Endothelial cell of umbilical vein (primary cell): ENCODE data around the gene WDR90. TPM values are rescaled to one million over a fixed set of nuclear protein-coding genes. Genes with fewer than 3 reads are reported as not detected.

Experiments used
- BruUV-seq: library from RNA; stranded (reverse); fragments of 400-500 nt; replicated peaks from 2 replicates; lab custom pipeline; 2021; lab: Mats Ljungman, UMichigan
- CTCF ChIA-PET: fragments of 300-600, 350-600 bp; sonication (Branson Sonifier 250); formaldehyde crosslinking; loops from one replicate; lab custom pipeline; 2021; ENCODE audit warnings: antibody characterized with exemption, inconsistent platforms; lab: Charles Lee
- POLR2A ChIA-PET: fragments of 300-600, 350-600 bp; sonication (Branson Sonifier 250); formaldehyde crosslinking; loops from one replicate; lab custom pipeline; 2021; ENCODE audit warnings: antibody characterized with exemption, inconsistent platforms; lab: Charles Lee
- DNase-seq: peaks from one replicate; pipeline ENCODE4 v3.0.0-alpha.2; 2011; ENCODE audit warnings: low read depth, low spot score
- FAIRE-seq: peaks from 2 replicates; lab custom pipeline; 2011; peaks lifted over from hg19 to GRCh38; lab: Jason Lieb, UNC
- H2AFZ ChIP-seq: 2 replicates; pipeline ENCODE4 v1.6.0; 2012; ENCODE audit warnings: low read depth, low read length, control low read depth, inconsistent platforms
- H3K27ac ChIP-seq: 2 replicates; pipeline ENCODE4 v1.5.1; 2011; ENCODE audit warnings: low read depth, mild to moderate bottlenecking, control low read depth, low read length, moderate library complexity; ENCODE audit not compliant: insufficient read depth
- H3K27me3 ChIP-seq, 2 experiments: 2 replicates each; pipeline versions ENCODE4 v1.6.0 to v1.6.1; 2011; ENCODE audit warnings: low read length in 2 of 2, mixed read lengths in 1 of 2; ENCODE audit not compliant: control insufficient read depth in 2 of 2, insufficient read depth in 2 of 2
- H3K36me3 ChIP-seq, 2 experiments: 2 replicates in 1 of 2; 3 replicates in 1 of 2; pipeline ENCODE4 v1.5.1; 2011; ENCODE audit warnings: low read length in 2 of 2, mild to moderate bottlenecking in 1 of 2, moderate library complexity in 1 of 2; ENCODE audit not compliant: control insufficient read depth in 2 of 2, insufficient read depth in 2 of 2; ENCODE audit errors: extremely low read depth in 1 of 2
- H3K4me1 ChIP-seq: 3 replicates; pipeline ENCODE4 v1.5.1; 2011; ENCODE audit warnings: mild to moderate bottlenecking, low read length; ENCODE audit not compliant: control insufficient read depth, insufficient read depth; ENCODE audit errors: extremely low read depth
- H3K4me2 ChIP-seq: 2 replicates; pipeline ENCODE4 v1.6.1; 2011; ENCODE audit warnings: low read length, control low read depth, mixed read lengths; ENCODE audit not compliant: insufficient read depth
- H3K4me3 ChIP-seq, 3 experiments: fragments of 200-600 bp in 1 of 3; sonication (generic), shearing (Covaris generic) in 1 of 3; replicated peaks in 1 of 3; 2 replicates each; pipeline ENCODE4 v1.5.1; 2011 to 2016; ENCODE audit warnings: control low read depth in 3 of 3, low read length in 3 of 3, mild to moderate bottlenecking in 2 of 3, inconsistent platforms in 1 of 3, low read depth in 1 of 3, moderate library complexity in 1 of 3; ENCODE audit not compliant: insufficient read depth in 1 of 3
- H3K79me2 ChIP-seq: 2 replicates; pipeline ENCODE4 v1.6.0; 2012; ENCODE audit warnings: low read length, inconsistent platforms; ENCODE audit not compliant: control insufficient read depth, insufficient read depth
- H3K9ac ChIP-seq: replicated peaks from 2 replicates; pipeline ENCODE3; 2011; ENCODE audit warnings: low read length, control low read depth; ENCODE audit not compliant: insufficient read depth; ENCODE audit errors: extremely low read depth
- H3K9me1 ChIP-seq: replicated peaks from 3 replicates; pipeline ENCODE4 v1.6.0; 2011; ENCODE audit warnings: mild to moderate bottlenecking, low read length; ENCODE audit not compliant: control insufficient read depth, insufficient read depth; ENCODE audit errors: extremely low read depth
- H3K9me3 ChIP-seq: replicated peaks from 2 replicates; pipeline ENCODE4 v1.5.1; 2012; ENCODE audit warnings: low read length, inconsistent platforms; ENCODE audit not compliant: control insufficient read depth, insufficient read depth
- H4K20me1 ChIP-seq: replicated peaks from 2 replicates; pipeline ENCODE3; 2011; ENCODE audit warnings: mild to moderate bottlenecking, low read length; ENCODE audit not compliant: control insufficient read depth, insufficient read depth; ENCODE audit errors: extremely low read depth
- CTCF ChIP-seq, 2 donors: IDR thresholded peaks; 1 replicate in 1 of 2; 2 replicates in 1 of 2; pipeline ENCODE4 v1.5.1; 2011; ENCODE audit warnings: low read length in 2 of 2, mild to moderate bottlenecking in 2 of 2, moderate library complexity in 2 of 2, control low read depth in 1 of 2, inconsistent platforms in 1 of 2, low read depth in 1 of 2; ENCODE audit not compliant: insufficient read depth in 1 of 2; ENCODE audit errors: extremely low read depth in 1 of 2
- EZH2 ChIP-seq: IDR thresholded peaks from 2 replicates; pipeline ENCODE4 v1.6.1; 2012; ENCODE audit warnings: borderline replicate concordance, low read depth, mild to moderate bottlenecking, moderate library complexity, low read length, inconsistent platforms; ENCODE audit not compliant: severe bottlenecking
- FOS ChIP-seq: IDR thresholded peaks from 2 replicates; pipeline ENCODE4 v1.6.1; 2011; ENCODE audit warnings: mild to moderate bottlenecking, low read length, moderate library complexity, borderline replicate concordance; ENCODE audit not compliant: insufficient read depth
- GATA2 ChIP-seq: IDR thresholded peaks from 2 replicates; pipeline ENCODE4 v1.7.0; 2011; ENCODE audit warnings: low read depth, mild to moderate bottlenecking, moderate library complexity, mixed read lengths, low read length; ENCODE audit not compliant: insufficient read length, insufficient read depth
- JUN ChIP-seq: IDR thresholded peaks from 2 replicates; pipeline ENCODE4 v1.6.1; 2011; ENCODE audit warnings: borderline replicate concordance, low read depth; ENCODE audit not compliant: insufficient read length, insufficient read depth
- MAX ChIP-seq: IDR thresholded peaks from 2 replicates; pipeline ENCODE4 v1.6.1; 2011; ENCODE audit not compliant: insufficient read depth, insufficient read length
- MYC ChIP-seq: IDR thresholded peaks from one replicate; pipeline ENCODE4 v1.6.1; 2011; ENCODE audit warnings: mild to moderate bottlenecking, low read depth, low read length
- POLR2A ChIP-seq: IDR thresholded peaks from 2 replicates; pipeline ENCODE4 v1.6.1; 2012; ENCODE audit warnings: low read depth, mild to moderate bottlenecking, control low read depth, low read length
- POLR2AphosphoS5 ChIP-seq: IDR thresholded peaks from 2 replicates; pipeline ENCODE4 v1.6.1; 2012; ENCODE audit warnings: low read depth, mild to moderate bottlenecking, control low read depth, low read length, moderate library complexity; ENCODE audit not compliant: insufficient read depth
- dilution Hi-C: fragments of 300-500 bp; cut with MboI; formaldehyde crosslinking; loops from one replicate; pipeline ENCODE4 v1.15.0; 2019; ENCODE audit warnings: low sequenced_read_pairs; ENCODE audit not compliant: extremely low pct_ligation_motif_present
- intact Hi-C: fragments of 100-400 bp; cut with micrococcal nuclease; formaldehyde crosslinking; loops from one replicate; pipeline ENCODE4 v1.10.0; 2022
- polyA plus RNA-seq, 4 experiments: library from polyadenylated mRNA; depleted of rRNA in 3 of 4; stranded (reverse) in 3 of 4; unstranded in 1 of 4; fragments of >200 nt; gene quantifications; 2 replicates each; pipeline versions ENCODE4 v1.2.1 to v1.2.3, GENCODE V29; 2011 to 2012; ENCODE audit warnings: missing spikeins in 1 of 4
- total RNA-seq: library from RNA; stranded (reverse); gene quantifications from 2 replicates; pipeline ENCODE4 v1.2.3, GENCODE V29; 2021

Gene WDR90
- total and polyA plus RNA-seq, 2 donors (not counting 3 experiments of a cell fraction or from before 2014, with no cell fraction given) = 22.2 to 51.8 TPM

GRCh38 chr16:609984-610383 is 39.2 kb upstream of the WDR90 start:
- no TSS peak for BruUV-seq

More at GRCh38 chr16:609984-610383, 39.2 kb upstream of the WDR90 start:
- Histone ChIP-seq H3K4me1 (no peaks in the 10 kb centered on the region), H3K9ac (no peak overlapping the region), H3K36me3 (no peaks in the 10 kb centered on the region), H2AFZ (no peak overlapping the region), H3K4me2 (no peak overlapping the region), H3K27ac (no peak overlapping the region), H3K4me3 (no peak overlapping the region), H3K79me2 (peaks cover 1% of the 10 kb centered on the region), H3K9me1 (no peaks in the 10 kb centered on the region), H3K9me3 (no peaks in the 10 kb centered on the region), H3K27me3 (no peaks in the 10 kb centered on the region), H4K20me1 (no peaks in the 10 kb centered on the region)
- POLR2A ChIA-PET = no interaction called here
- TF ChIP-seq GATA2 (no peak), CTCF (IDR thresholded peaks at IDR 0.05; ENCODE audit: extremely low read depth in 1 of 2, insufficient read depth in 1 of 2, low read depth in 1 of 2, low read length in 2 of 2) (no peak), MYC (no peak), JUN (no peak), MAX (no peak), FOS (no peak), POLR2AphosphoS5 (no peak), EZH2 (no peak), POLR2A (no peak)
- intact Hi-C loops (no loop called here), dilution Hi-C loops (no loop called here)
- FAIRE-seq = no peak
- DNase-seq = no peak
- CTCF ChIA-PET = interaction anchor here (0.7 to 2.0 kb wide), 6 partner anchors 8 to 31 kb away, joined by 3 to 9 read pairs (median 3); partner anchors contain the start of gene RAB40C
